Upper lobe of right lung (tissue), 1 donor: ENCODE results near the gene AGO3. TPM values are rescaled to one million over a fixed set of nuclear protein-coding genes. Genes with fewer than 3 reads are reported as not detected.
A peak's percentile ranks its signal among the peaks of the same experiment; 100 is the strongest.

ENCODE experiments used
- ATAC-seq: fragments of 200-7000 bp; cut with Tn5 transposase; one replicate; pipeline ENCODE4 v1.9.1; 2020; ENCODE audit warnings: mild to moderate bottlenecking, moderate library complexity
- DNase-seq: peaks from one replicate; pipeline ENCODE4 v3.0.0-alpha.2; 2020
- H3K27ac ChIP-seq: fragments of 200-600 bp; one replicate; pipeline ENCODE4 v1.8.0; 2022
- H3K27me3 ChIP-seq: fragments of 200-600 bp; one replicate; pipeline ENCODE4 v1.8.0; 2022; ENCODE audit warnings: mild to moderate bottlenecking
- H3K36me3 ChIP-seq: fragments of 200-600 bp; one replicate; pipeline ENCODE4 v1.8.0; 2022
- H3K4me1 ChIP-seq: fragments of 200-600 bp; one replicate; pipeline ENCODE4 v1.8.0; 2022
- H3K4me3 ChIP-seq: fragments of 200-600 bp; one replicate; pipeline ENCODE4 v1.8.0; 2022; ENCODE audit warnings: mild to moderate bottlenecking
- H3K9me3 ChIP-seq: fragments of 200-600 bp; one replicate; pipeline ENCODE4 v1.8.0; 2022
- intact Hi-C: fragments of 100-400 bp; cut with DNase I; formaldehyde crosslinking; loops from one replicate; pipeline ENCODE4 v1.11.0; 2022
- total RNA-seq: library from RNA; stranded (reverse); fragmentation: NEBNext Ultra II Directional; extraction: Animal tissue kit (Norgen Biotek cat#: 25700); gene quantifications from one replicate; pipeline ENCODE4 v1.2.1, GENCODE V29; 2021
- TF ChIP-seq, protein P1 (sequence below): fragments of 200-600 bp; IDR thresholded peaks from one replicate; pipeline ENCODE4 v1.8.0; 2022; ENCODE audit warnings: antibody characterized with exemption
- donor health status: DM: no; HTN: yes; CAD: no; lungs with severe emphysema.

Gene AGO3
- total RNA-seq, 1 donor from 2014 or later = 34.1 TPM

DNA sequence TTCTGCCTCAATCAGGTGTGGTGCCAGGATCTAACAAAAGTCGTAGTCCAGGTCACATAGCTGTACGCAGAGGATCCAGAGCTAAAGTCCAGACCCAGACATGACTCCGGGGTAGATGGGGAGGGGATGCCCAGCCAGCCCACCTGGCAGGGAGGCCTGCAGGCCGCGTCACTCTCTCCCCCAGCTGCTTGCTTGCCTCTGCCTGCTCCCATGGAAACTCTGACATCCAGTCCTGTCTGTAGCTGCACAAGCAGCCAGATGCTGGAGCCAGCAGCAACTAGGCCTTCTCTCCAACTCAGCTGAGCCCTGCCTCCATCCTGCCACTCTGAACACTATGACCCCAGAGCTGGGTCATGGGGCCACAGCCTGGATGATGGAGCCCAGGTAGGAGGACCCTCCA is 186.0 kb downstream of the AGO3 start:
- Histone ChIP-seq H3K4me1 (peaks cover 12% of the 10 kb centered on the region), H3K4me3 (no peak overlapping the region), H3K36me3 (no peaks in the 10 kb centered on the region), H3K27ac (no peak overlapping the region), H3K9me3 (no peaks in the 10 kb centered on the region), H3K27me3 (no peaks in the 10 kb centered on the region)
- TF ChIP-seq, protein P1, sequence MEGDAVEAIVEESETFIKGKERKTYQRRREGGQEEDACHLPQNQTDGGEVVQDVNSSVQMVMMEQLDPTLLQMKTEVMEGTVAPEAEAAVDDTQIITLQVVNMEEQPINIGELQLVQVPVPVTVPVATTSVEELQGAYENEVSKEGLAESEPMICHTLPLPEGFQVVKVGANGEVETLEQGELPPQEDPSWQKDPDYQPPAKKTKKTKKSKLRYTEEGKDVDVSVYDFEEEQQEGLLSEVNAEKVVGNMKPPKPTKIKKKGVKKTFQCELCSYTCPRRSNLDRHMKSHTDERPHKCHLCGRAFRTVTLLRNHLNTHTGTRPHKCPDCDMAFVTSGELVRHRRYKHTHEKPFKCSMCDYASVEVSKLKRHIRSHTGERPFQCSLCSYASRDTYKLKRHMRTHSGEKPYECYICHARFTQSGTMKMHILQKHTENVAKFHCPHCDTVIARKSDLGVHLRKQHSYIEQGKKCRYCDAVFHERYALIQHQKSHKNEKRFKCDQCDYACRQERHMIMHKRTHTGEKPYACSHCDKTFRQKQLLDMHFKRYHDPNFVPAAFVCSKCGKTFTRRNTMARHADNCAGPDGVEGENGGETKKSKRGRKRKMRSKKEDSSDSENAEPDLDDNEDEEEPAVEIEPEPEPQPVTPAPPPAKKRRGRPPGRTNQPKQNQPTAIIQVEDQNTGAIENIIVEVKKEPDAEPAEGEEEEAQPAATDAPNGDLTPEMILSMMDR = no peak
- DNase-seq = no peak
- no peak for ATAC-seq
- intact Hi-C loops = no loop called here

DNA sequence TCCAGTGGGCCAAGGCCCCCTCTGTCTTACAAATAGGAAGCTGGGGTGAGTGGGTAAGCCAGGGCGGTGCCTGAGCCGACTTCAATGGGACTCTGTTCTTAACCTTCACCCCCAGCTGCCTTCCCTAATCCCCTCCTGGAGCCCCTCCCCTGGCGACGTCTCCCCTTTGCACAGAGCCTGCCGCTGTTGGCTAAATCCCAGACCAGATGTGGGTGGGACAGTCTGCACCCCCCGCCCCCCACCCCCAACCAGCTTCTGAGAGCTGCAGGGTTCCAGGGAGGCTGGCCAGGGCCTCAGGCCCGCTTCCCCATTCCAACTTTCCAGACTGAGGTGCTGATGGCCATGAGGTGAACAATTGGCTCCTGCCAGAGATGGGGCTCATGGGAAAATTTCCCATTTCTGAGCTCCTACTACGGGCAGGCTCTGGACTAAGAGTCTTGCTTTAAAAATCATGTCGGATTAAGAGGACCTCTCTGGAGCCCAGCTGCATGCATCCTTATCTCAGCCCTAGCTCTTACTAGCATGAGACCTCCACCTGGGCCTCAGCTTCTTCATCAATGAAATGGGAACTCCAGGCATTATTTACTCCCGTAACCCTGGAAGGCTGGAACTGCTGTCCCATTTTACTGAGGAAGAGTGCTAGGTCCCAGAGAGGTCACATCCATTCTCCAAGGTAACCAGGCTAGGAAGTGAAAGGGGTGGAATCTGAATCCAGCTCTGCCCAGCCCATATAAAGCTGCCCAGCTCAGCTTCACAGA is 187.7 kb downstream of the AGO3 start:
- Histone ChIP-seq H3K27me3 (no peaks in the 10 kb centered on the region), H3K4me3 (no peak overlapping the region), H3K9me3 (no peaks in the 10 kb centered on the region), H3K27ac (no peak overlapping the region), H3K4me1 (peaks cover 12% of the 10 kb centered on the region), H3K36me3 (no peaks in the 10 kb centered on the region)
- ATAC-seq = no peak
- TF ChIP-seq, protein P1 = no peak
- intact Hi-C loops = no loop called here
- DNase-seq = no peak

DNA sequence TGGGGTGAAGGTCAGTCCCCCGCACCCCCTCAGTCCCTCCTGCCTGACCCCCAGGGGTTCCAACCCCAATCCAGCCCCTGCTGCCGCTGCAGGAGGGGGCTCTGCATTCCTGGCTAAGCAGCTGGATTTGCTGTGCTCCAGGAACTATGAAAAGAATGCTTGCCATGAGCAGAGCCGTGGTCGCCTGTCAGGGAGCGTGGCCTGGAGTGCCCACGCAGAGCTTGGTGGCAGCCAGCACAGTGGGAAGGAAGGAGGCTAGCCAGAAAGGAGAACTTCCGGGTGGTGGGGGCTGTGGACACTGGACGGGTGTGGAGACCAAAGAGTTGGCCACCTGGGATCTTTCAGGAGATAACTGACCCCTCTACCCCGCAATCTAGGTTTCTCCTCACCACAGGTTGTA is 188.6 kb downstream of the AGO3 start:
- no peaks in the 10 kb centered on the region for H3K9me3 ChIP-seq
- H3K36me3 ChIP-seq = no peaks in the 10 kb centered on the region
- intact Hi-C loops = no loop called here
- peak; percentile 68 for ATAC-seq
- no peak for DNase-seq
- TF ChIP-seq, protein P1 = no peak
- peaks cover 12% of the 10 kb centered on the region for H3K4me1 ChIP-seq
- H3K27ac ChIP-seq = peak overlapping the region; percentile 42
- H3K4me3 ChIP-seq = no peak overlapping the region
- no peaks in the 10 kb centered on the region for H3K27me3 ChIP-seq

Other genes with a start within 250 kb of the AGO3 start
- gene C1orf216, start 212.2 kb upstream of the AGO3 start, total RNA-seq = 13.9 TPM
- 0.55 TPM for gene CLSPN, start 161.1 kb upstream of the AGO3 start, total RNA-seq
- 23.6 TPM for gene AGO4, start 123.1 kb upstream of the AGO3 start, total RNA-seq
- gene AGO1, start 47.9 kb upstream of the AGO3 start, total RNA-seq = 27.7 TPM
- 0.35 TPM for gene TEKT2, start 153.0 kb downstream of the AGO3 start, total RNA-seq
- gene ADPRS, start 157.8 kb downstream of the AGO3 start, total RNA-seq = 26.9 TPM
- gene COL8A2, start 194.1 kb downstream of the AGO3 start, total RNA-seq = 16.2 TPM
- 63.1 TPM for gene TRAPPC3, start 218.4 kb downstream of the AGO3 start, total RNA-seq
- gene MAP7D1, start 225.1 kb downstream of the AGO3 start, total RNA-seq = 114 TPM